Body of pancreas (tissue), 4 donors: ENCODE data around the gene URB1. TPM values are rescaled to one million over a fixed set of nuclear protein-coding genes. Genes with fewer than 3 reads are reported as not detected.

Experiments
- ATAC-seq: fragments of 150-250 bp; one replicate; pipeline ENCODE4 v1.9.1; 2016
- DNase-seq, 4 donors: peaks; one replicate each; pipeline ENCODE4 v3.0.0-alpha.2; 2019
- H3K27ac ChIP-seq, 4 donors: fragments of 200-600 bp; sonication (generic); 1 replicate in 3 of 4; 2 replicates in 1 of 4; pipeline versions ENCODE4 v1.5.1 to v1.6.1; 2016 to 2019; ENCODE audit warnings: mild to moderate bottlenecking in 1 of 4, mixed read lengths in 1 of 4, moderate library complexity in 1 of 4
- H3K27me3 ChIP-seq, 2 donors: fragments of 200-600 bp; sonication (generic); one replicate each; pipeline ENCODE4 v1.6.0; 2016; ENCODE audit warnings: mild to moderate bottlenecking in 1 of 2
- H3K36me3 ChIP-seq, 2 donors: fragments of 200-600 bp; sonication (generic); replicated peaks in 1 of 2; 2 replicates each; pipeline ENCODE4 v1.5.1; 2016; ENCODE audit warnings: low read depth in 2 of 2; ENCODE audit not compliant: insufficient read depth in 1 of 2
- H3K4me1 ChIP-seq: fragments of 200-600 bp; sonication (generic); one replicate; pipeline ENCODE4 v1.6.0; 2016
- H3K4me3 ChIP-seq, 2 donors: fragments of 200-600 bp; sonication (generic); 1 replicate in 1 of 2; 2 replicates in 1 of 2; pipeline ENCODE4 v1.5.1; 2016 to 2019
- H3K9me3 ChIP-seq, 3 donors: fragments of 200-600 bp; sonication (generic); 1 replicate in 2 of 3; 2 replicates in 1 of 3; pipeline ENCODE4 v1.5.1; 2016
- POLR2A ChIP-seq, 3 donors: fragments of 450-650 bp; IDR thresholded peaks; one replicate each; pipeline ENCODE4 v1.6.1; 2016; ENCODE audit warnings: antibody characterized with exemption in 3 of 3, mild to moderate bottlenecking in 2 of 3
- WGBS, 2 donors: methylation state at CpG; one replicate each; pipeline ENCODE4 v1.1.5; 2017; 5-methylcytosine and 5-hydroxymethylcytosine counted together
- intact Hi-C: fragments of 100-400 bp; cut with DNase I; formaldehyde crosslinking; loops from one replicate; pipeline ENCODE4 v1.15.1; 2023
- total RNA-seq, 2 donors: library from RNA; depleted of rRNA; stranded (reverse); fragments of >200 nt; gene quantifications; one replicate each; pipeline ENCODE4 v1.1.0, GENCODE V29; 2016
- TF ChIP-seq, protein P1 (sequence below), 7 experiments: fragments of 450-650 bp in 4 of 7; fragments of 200-600 bp in 3 of 7; sonication (generic) in 3 of 7; IDR thresholded peaks; one replicate each; pipeline ENCODE4 v1.5.1; 2016 to 2019; ENCODE audit warnings: antibody characterized with exemption in 7 of 7

The URB1 gene
- total RNA-seq, 2 donors from 2014 or later: 10.1 to 11.2 TPM

DNA sequence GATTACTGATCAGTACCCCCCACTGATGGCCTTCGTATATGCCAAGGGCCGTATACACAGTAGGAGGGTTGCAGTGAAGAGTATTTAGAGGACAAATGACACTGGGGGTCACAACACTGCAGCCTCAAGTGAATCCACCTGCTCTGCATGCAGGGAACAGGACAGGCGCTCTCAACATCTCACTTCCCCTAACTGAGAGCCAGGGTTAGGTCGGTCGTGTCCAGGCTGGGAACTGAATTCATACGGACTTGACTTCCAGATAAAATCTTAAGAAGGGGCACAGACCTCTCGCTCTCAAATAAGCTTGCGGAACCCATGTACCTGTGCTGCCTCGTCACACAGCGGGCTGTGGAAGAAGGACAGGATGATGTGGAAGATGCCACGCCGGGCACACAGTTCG is 71.3 kb downstream of the URB1 start:
- Histone ChIP-seq H3K4me1 (no peaks in the 10 kb centered on the region), H3K36me3 (peaks cover 11 to 66% of the 10 kb centered on the region in 2 donors), H3K27ac (no peak overlapping the region), H3K4me3 (no peak overlapping the region), H3K27me3 (no peaks in the 10 kb centered on the region), H3K9me3 (no peaks in the 10 kb centered on the region)
- 93 to 96% methylated on average over 11 to 13 of the region's 13 CpGs for WGBS, 2 donors
- no peak for DNase-seq
- no peak for ATAC-seq
- intact Hi-C loops: no loop called here
- no peak for TF ChIP-seq POLR2A (IDR thresholded peaks at IDR 0.05)
- TF ChIP-seq, protein P1, sequence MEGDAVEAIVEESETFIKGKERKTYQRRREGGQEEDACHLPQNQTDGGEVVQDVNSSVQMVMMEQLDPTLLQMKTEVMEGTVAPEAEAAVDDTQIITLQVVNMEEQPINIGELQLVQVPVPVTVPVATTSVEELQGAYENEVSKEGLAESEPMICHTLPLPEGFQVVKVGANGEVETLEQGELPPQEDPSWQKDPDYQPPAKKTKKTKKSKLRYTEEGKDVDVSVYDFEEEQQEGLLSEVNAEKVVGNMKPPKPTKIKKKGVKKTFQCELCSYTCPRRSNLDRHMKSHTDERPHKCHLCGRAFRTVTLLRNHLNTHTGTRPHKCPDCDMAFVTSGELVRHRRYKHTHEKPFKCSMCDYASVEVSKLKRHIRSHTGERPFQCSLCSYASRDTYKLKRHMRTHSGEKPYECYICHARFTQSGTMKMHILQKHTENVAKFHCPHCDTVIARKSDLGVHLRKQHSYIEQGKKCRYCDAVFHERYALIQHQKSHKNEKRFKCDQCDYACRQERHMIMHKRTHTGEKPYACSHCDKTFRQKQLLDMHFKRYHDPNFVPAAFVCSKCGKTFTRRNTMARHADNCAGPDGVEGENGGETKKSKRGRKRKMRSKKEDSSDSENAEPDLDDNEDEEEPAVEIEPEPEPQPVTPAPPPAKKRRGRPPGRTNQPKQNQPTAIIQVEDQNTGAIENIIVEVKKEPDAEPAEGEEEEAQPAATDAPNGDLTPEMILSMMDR (IDR thresholded peaks at IDR 0.05): no peak

DNA sequence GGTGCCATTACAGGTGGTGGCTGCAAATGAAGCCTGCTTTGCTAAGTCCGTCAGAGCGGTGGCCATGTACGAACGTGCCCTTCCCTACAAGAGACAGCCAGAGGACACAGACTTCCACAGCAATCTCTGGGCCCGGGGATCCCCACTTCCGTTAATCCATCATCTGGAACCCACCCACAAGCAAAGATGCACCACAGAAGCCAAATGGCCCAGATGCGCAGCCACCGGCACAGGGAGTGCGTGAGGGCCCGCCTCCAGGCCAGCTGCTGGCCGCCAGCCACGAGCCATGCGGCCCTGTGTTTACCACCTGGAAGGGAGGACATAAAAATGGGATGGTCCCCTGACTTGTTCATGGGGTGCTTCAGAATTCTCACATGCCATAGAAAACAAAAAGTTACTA is 72.1 kb downstream of the URB1 start:
- ATAC-seq (no peak), DNase-seq (no peak)
- WGBS, 2 donors: 83 to 91% methylated on average over 7 to 13 of the region's 13 CpGs
- Histone ChIP-seq H3K27me3 (no peaks in the 10 kb centered on the region), H3K9me3 (no peaks in the 10 kb centered on the region), H3K36me3 (peaks cover 11 to 67% of the 10 kb centered on the region in 2 donors), H3K4me3 (no peak overlapping the region), H3K4me1 (no peaks in the 10 kb centered on the region), H3K27ac (no peak overlapping the region)
- no peak for TF ChIP-seq POLR2A (IDR thresholded peaks at IDR 0.05)
- TF ChIP-seq, protein P1 (IDR thresholded peaks at IDR 0.05): no peak
- intact Hi-C loops: no loop called here

DNA sequence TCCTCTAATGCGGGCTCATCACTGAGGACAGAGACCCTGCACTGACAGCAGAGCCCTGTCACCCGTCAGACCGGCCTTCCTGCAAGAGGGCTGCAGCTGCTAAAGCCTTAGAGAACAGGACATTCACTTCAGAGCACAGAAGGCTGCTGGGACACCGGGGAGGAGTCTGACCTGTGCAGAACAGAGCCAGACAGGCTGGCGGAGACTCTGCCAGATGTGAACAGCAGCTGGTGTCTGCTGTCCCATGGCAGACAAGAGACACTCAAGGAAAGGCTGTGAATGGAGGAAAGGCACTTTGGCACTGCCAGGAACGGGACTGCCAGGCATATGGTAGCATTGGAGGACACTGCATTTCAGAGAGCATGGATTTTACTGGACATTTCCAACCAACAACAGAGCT is 72.8 kb downstream of the URB1 start:
- intact Hi-C loops: no loop called here
- H3K27me3 ChIP-seq: no peaks in the 10 kb centered on the region
- H3K9me3 ChIP-seq: no peaks in the 10 kb centered on the region
- TF ChIP-seq, protein P1 (IDR thresholded peaks at IDR 0.05): no peak
- TF ChIP-seq POLR2A (IDR thresholded peaks at IDR 0.05): no peak
- H3K27ac ChIP-seq: no peak overlapping the region
- 82 to 91% methylated on average over 4 to 6 of the region's 6 CpGs for WGBS, 2 donors
- DNase-seq (no peak), ATAC-seq (no peak)
- no peak overlapping the region for H3K4me3 ChIP-seq
- peaks cover 11 to 66% of the 10 kb centered on the region in 2 donors for H3K36me3 ChIP-seq
- H3K4me1 ChIP-seq: no peaks in the 10 kb centered on the region

DNA sequence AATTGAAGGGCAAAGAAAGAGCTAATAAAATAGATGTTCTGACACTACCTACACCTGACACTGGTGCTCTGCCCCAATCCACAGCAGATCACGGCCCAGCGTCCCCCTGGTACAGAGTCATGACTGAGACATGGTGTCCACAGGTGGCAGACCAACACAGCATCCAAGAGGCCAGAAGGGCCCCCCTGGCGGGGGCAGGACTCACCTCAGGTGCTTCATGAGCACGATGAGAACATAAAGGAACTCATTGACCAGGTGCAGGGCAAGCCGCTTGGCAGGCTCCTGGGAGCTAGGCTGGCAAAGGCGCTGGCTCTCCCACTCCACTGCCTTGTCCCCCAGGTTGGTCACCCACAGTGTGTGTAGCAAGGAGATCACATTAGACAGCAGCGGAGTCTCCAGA is 73.8 kb downstream of the URB1 start:
- peaks cover 7 to 65% of the 10 kb centered on the region in 2 donors for H3K36me3 ChIP-seq
- 84 to 92% methylated on average over 7 of the region's 7 CpGs for WGBS, 2 donors

DNA sequence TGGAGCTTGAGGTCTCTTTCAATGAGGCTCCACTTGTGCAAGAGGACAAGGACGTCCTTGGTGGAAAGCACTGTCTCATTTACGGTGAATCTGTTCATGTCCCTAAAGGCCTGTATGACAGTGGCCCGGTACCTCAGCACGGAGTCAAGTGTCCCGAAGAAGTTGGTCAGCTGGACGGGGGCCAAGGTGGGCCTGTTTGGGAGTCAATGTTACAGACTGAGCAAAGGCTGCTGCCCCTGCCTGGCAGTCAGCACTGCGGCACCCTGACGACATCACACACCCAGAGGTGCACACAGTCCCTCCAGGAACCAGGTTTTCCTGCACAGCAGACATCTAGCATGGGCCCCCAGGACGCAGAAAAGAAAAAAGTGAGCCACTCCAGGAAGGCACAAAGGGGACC is 75.1 kb downstream of the URB1 start:
- DNase-seq (no peak), ATAC-seq (no peak)
- no peak overlapping the region for H3K27ac ChIP-seq
- TF ChIP-seq, protein P1 (IDR thresholded peaks at IDR 0.05): no peak
- TF ChIP-seq POLR2A (IDR thresholded peaks at IDR 0.05): no peak
- WGBS, 2 donors: 84 to 88% methylated on average over 7 to 8 of the region's 9 CpGs
- H3K4me1 ChIP-seq: no peaks in the 10 kb centered on the region
- no peaks in the 10 kb centered on the region for H3K9me3 ChIP-seq
- no peak overlapping the region for H3K4me3 ChIP-seq
- peaks cover 0 to 61% of the 10 kb centered on the region in 2 donors for H3K36me3 ChIP-seq
- no peaks in the 10 kb centered on the region for H3K27me3 ChIP-seq
- intact Hi-C loops: no loop called here

More for the DNA sequence above, 73.8 kb downstream of the URB1 start:
- ATAC-seq (no peak), DNase-seq (no peak)
- H3K27me3 ChIP-seq: no peaks in the 10 kb centered on the region
- intact Hi-C loops: no loop called here
- H3K27ac ChIP-seq: no peak overlapping the region
- no peaks in the 10 kb centered on the region for H3K9me3 ChIP-seq
- TF ChIP-seq, protein P1 (IDR thresholded peaks at IDR 0.05): no peak
- no peak for TF ChIP-seq POLR2A (IDR thresholded peaks at IDR 0.05)
- no peaks in the 10 kb centered on the region for H3K4me1 ChIP-seq
- H3K4me3 ChIP-seq: no peak overlapping the region
